Superior temporal gyrus (tissue), 1 donor: ENCODE measurements around the gene KDM8.
A peak's percentile ranks its signal among the peaks of the same experiment; 100 is the strongest.

ENCODE experiments used
- DNase-seq: peaks from one replicate; pipeline ENCODE4 v3.0.0-alpha.2; 2016; ENCODE audit errors: extremely low spot score

The KDM8 gene

GRCh38 chr16:27268376-27269299 is 65.3 kb downstream of the KDM8 start, which contains the start of gene NSMCE1:
NSMCE1 (minus strand) TSS chr16:27268772; CDS start chr16:27257570, 11,202 bp downstream.
- DNase-seq, result peak; percentile 98

GRCh38 chr16:27269300-27270150 is 66.2 kb downstream of the KDM8 start:
- DNase-seq, result no peak

GRCh38 chr16:27270349-27270748 is 67.0 kb downstream of the KDM8 start:
- no peak for DNase-seq
